Panc1 (cell line): Measurements from ENCODE around the gene ABLIM2. TPM values are rescaled to one million over a fixed set of nuclear protein-coding genes. Genes with fewer than 3 reads are reported as not detected.

Source experiments
- ATAC-seq: fragments of 200-7000 bp; cut with Tn5 transposase; 2 replicates; pipeline ENCODE4 v1.9.1; 2020; ENCODE audit warnings: mild to moderate bottlenecking, moderate library complexity
- BruUV-seq: library from RNA; stranded (reverse); fragments of 400-500 nt; replicated peaks from 2 replicates; lab custom pipeline; 2021; lab: Mats Ljungman, UMichigan
- CTCF ChIA-PET: fragments of 300-600 bp; sonication (Branson Sonifier 250); formaldehyde crosslinking; loops from one replicate; lab custom pipeline; 2022; ENCODE audit warnings: antibody characterized with exemption; lab: Charles Lee
- POLR2A ChIA-PET: fragments of 300-600 bp; sonication (Branson Sonifier 250); formaldehyde crosslinking; loops from one replicate; lab custom pipeline; 2022; ENCODE audit warnings: antibody characterized with exemption; lab: Charles Lee
- DNase-seq: peaks from one replicate; pipeline ENCODE4 v3.0.0-alpha.2; 2010; ENCODE audit warnings: low read depth, low spot score
- H3K27ac ChIP-seq: 2 replicates; pipeline ENCODE4 v1.5.1; 2011; ENCODE audit warnings: mild to moderate bottlenecking, low read length, inconsistent platforms
- H3K27me3 ChIP-seq: fragments of 200-500 bp; sonication (Bioruptor generic); 2 replicates; pipeline ENCODE4 v1.6.0; 2014; ENCODE audit warnings: low read length, inconsistent platforms; ENCODE audit not compliant: control insufficient read depth, insufficient read depth
- H3K36me3 ChIP-seq: fragments of 200-500 bp; sonication (Bioruptor generic); 2 replicates; pipeline ENCODE4 v1.5.1; 2014; ENCODE audit warnings: inconsistent platforms, mild to moderate bottlenecking, low read length, moderate library complexity; ENCODE audit not compliant: control insufficient read depth, insufficient read depth
- H3K4me1 ChIP-seq: 2 replicates; pipeline ENCODE4 v1.5.1; 2011; ENCODE audit warnings: inconsistent platforms, mild to moderate bottlenecking, low read length, moderate library complexity; ENCODE audit not compliant: control insufficient read depth, insufficient read depth
- H3K4me3 ChIP-seq, 2 experiments: 2 replicates each; pipeline ENCODE4 v1.5.1; 2011 to 2012; ENCODE audit warnings: low read depth in 2 of 2, low read length in 2 of 2, mild to moderate bottlenecking in 2 of 2, inconsistent platforms in 1 of 2, moderate library complexity in 1 of 2
- H3K9me3 ChIP-seq: fragments of 200-500 bp; sonication (Bioruptor generic); 2 replicates; pipeline ENCODE4 v1.5.1; 2014; ENCODE audit warnings: low read depth, mild to moderate bottlenecking, inconsistent platforms, low read length, moderate library complexity; ENCODE audit not compliant: control insufficient read depth, insufficient read depth
- POLR2AphosphoS5 ChIP-seq: IDR thresholded peaks from 2 replicates; pipeline ENCODE4 v1.6.1; 2012; ENCODE audit warnings: mild to moderate bottlenecking, low read depth, low read length, moderate library complexity
- REST ChIP-seq, 2 experiments: IDR thresholded peaks; 2 replicates each; pipeline ENCODE4 v1.6.1; 2011 to 2012; ENCODE audit warnings: low read depth in 2 of 2, control low read depth in 1 of 2, low read length in 1 of 2, mild to moderate bottlenecking in 1 of 2, moderate library complexity in 1 of 2; ENCODE audit not compliant: insufficient read depth in 1 of 2
- SIN3A ChIP-seq: IDR thresholded peaks from 2 replicates; pipeline ENCODE4 v1.6.1; 2012; ENCODE audit warnings: low read depth, mild to moderate bottlenecking, low read length, moderate library complexity, borderline replicate concordance; ENCODE audit not compliant: insufficient read depth
- TCF7L2 ChIP-seq: IDR thresholded peaks from 2 replicates; pipeline ENCODE4 v1.6.1; 2011; ENCODE audit warnings: mild to moderate bottlenecking, low read depth, low read length, inconsistent platforms
- in situ Hi-C: cut with HindIII; loops from 2 replicates; pipeline ENCODE4 v1.10.0; 2016; ENCODE audit warnings: low sequenced_read_pairs, low pct_unique_long_range_greater_than_20kb
- intact Hi-C: fragments of 100-400 bp; cut with micrococcal nuclease; formaldehyde crosslinking; loops from one replicate; pipeline ENCODE4 v1.10.0; 2022; ENCODE audit not compliant: unreplicated experiment
- total RNA-seq: library from RNA; stranded (reverse); gene quantifications from one replicate; pipeline ENCODE4 v1.2.1, GENCODE V29; 2021; ENCODE audit not compliant: unreplicated experiment
- TF ChIP-seq, protein P1 (sequence below): fragments of 450-650 bp; IDR thresholded peaks from 2 replicates; pipeline ENCODE4 v1.5.1; 2017; ENCODE audit warnings: mild to moderate bottlenecking

The ABLIM2 gene
- total RNA-seq, 1 experiment from 2014 or later = 0.64 TPM

DNA sequence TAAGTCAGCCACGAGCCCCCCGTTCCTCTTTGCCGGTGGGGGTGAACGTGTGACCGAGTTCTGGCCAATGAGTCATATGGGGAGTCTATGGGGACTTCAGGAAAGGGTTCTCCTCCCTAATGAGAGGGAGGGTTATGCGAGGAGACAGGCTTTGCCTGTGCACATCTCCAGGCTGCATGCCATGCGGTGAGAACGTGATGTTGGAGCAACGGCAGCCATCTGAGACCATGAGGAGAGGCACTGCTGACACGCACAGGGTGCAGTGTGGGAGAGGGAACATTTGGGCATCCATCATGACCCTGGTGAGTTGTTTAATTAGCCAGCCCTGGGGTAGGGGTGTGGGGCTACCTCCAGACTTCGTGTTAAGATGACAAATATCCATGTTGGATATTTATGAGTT, 55.8 kb downstream of the ABLIM2 start:
- H3K36me3 ChIP-seq = no peaks in the 10 kb centered on the region
- no peaks in the 10 kb centered on the region for H3K27me3 ChIP-seq
- ChIA-PET POLR2A (no interaction called here), CTCF (interaction anchor here (0.5 kb wide), 1 partner anchor 260 kb away, joined by 3 read pairs; no protein-coding TSS in a partner anchor)
- in situ Hi-C loops (no loop called here), intact Hi-C loops (no loop called here)
- no peaks in the 10 kb centered on the region for H3K4me1 ChIP-seq
- H3K27ac ChIP-seq = no peak overlapping the region
- no peak overlapping the region for H3K4me3 ChIP-seq
- no peak for DNase-seq
- BruUV-seq = no TSS peak
- no peaks in the 10 kb centered on the region for H3K9me3 ChIP-seq
- no peak for ATAC-seq
- TF ChIP-seq SIN3A = no peak

- POLR2A ChIA-PET = no interaction called here
- H3K4me1 ChIP-seq = no peaks in the 10 kb centered on the region
- H3K27ac ChIP-seq = no peak overlapping the region
- H3K4me3 ChIP-seq = no peak overlapping the region
- intact Hi-C loops (no loop called here), in situ Hi-C loops (no loop called here)
- no peak for ATAC-seq
- H3K27me3 ChIP-seq = no peaks in the 10 kb centered on the region
- H3K9me3 ChIP-seq = no peaks in the 10 kb centered on the region
- CTCF ChIA-PET = no interaction called here
- no TSS peak for BruUV-seq
- no peaks in the 10 kb centered on the region for H3K36me3 ChIP-seq
- TF ChIP-seq POLR2AphosphoS5 (no peak), REST (IDR thresholded peaks at IDR 0.05; ENCODE audit: insufficient read depth in 1 of 2, low read depth in 2 of 2, low read length in 1 of 2) (no peak), SIN3A (no peak), TCF7L2 (no peak)
- TF ChIP-seq, protein P1, sequence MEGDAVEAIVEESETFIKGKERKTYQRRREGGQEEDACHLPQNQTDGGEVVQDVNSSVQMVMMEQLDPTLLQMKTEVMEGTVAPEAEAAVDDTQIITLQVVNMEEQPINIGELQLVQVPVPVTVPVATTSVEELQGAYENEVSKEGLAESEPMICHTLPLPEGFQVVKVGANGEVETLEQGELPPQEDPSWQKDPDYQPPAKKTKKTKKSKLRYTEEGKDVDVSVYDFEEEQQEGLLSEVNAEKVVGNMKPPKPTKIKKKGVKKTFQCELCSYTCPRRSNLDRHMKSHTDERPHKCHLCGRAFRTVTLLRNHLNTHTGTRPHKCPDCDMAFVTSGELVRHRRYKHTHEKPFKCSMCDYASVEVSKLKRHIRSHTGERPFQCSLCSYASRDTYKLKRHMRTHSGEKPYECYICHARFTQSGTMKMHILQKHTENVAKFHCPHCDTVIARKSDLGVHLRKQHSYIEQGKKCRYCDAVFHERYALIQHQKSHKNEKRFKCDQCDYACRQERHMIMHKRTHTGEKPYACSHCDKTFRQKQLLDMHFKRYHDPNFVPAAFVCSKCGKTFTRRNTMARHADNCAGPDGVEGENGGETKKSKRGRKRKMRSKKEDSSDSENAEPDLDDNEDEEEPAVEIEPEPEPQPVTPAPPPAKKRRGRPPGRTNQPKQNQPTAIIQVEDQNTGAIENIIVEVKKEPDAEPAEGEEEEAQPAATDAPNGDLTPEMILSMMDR = no peak
- no peak for DNase-seq
Measured at GRCh38 chr4:8102076-8102355, 56.6 kb downstream of the ABLIM2 start.

DNA sequence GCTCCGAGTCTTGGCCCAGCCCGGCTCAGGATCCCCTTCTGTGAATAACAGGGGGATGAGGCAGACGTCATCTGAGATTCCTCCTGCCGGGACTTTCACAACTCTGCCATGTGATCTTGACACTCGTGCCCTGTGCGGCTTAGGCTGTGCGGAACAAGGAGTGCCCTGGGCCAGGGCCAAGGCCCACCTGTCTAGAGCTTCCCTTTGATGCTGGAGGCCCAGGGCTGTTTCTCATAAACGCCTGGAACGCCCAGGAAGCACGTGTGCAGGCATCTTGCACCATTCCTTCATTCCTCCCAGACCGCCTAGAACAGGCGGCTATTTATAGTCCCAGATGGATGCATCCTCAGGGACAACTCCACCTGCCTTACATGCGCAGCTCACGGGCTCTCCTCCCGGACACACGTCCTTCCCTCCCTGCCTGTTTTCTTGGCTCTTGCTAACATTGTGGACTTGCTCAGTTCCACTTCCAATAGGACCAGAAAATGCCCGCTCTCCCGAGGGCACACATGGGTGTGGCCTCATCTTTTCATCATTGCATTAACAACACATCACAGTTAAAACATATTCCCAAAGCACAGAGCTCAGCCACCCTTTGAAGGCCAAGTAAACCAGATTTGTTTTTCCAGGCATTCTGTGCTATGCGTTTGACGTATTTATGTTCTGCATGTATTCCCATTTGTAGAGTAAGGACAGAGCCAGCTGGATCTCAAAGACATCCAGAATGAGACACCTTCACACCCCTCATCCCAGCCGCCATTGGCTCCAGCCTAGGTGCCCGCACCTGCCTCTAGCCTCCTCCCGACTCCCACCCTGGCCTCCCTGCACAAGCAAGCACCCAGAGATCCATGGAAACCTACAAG, 57.2 kb downstream of the ABLIM2 start:
- ChIA-PET CTCF (interaction anchor here (0.7 kb wide), 1 partner anchor 28 kb away, joined by 3 read pairs; no protein-coding TSS in a partner anchor), POLR2A (no interaction called here)
- in situ Hi-C loops (no loop called here), intact Hi-C loops (no loop called here)
- Histone ChIP-seq H3K36me3 (no peaks in the 10 kb centered on the region), H3K27me3 (no peaks in the 10 kb centered on the region), H3K4me3 (no peak overlapping the region), H3K4me1 (no peaks in the 10 kb centered on the region), H3K9me3 (no peaks in the 10 kb centered on the region), H3K27ac (no peak overlapping the region)
- DNase-seq = no peak
- no peak for ATAC-seq
- no peak for TF ChIP-seq REST (IDR thresholded peaks at IDR 0.05; ENCODE audit: insufficient read depth in 1 of 2, low read depth in 2 of 2, low read length in 1 of 2)
- BruUV-seq = no TSS peak
